ENCODE measurements around the gene SUCLA2. TPM values are rescaled to one million over a fixed set of nuclear protein-coding genes. Genes with fewer than 3 reads are reported as not detected.

SUCLA2 gene
- total RNA-seq, 3 donors from 2014 or later (not counting 1 experiment from before 2014, with no cell fraction given): 28.4 to 34.3 (median 31.0) TPM

DNA sequence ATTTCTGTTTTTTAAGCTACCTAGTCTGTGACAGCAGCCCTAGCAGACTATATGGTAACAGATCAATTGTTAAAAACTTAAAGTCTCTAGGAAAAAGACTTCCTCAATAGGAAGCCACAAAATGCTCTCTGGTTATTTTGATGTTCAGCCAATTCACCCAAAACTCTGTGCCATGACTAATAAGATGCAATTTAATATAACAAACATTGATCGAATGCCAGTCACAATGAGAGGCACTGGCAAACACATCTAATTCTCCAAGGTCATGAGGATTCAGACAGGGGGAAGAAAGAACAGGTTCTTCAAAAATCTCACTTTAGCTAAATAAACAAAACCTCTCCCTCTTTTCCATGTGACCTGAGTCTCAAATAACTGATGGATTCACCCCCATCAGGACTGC lies 107.5 kb downstream of the SUCLA2 start:
- Histone ChIP-seq H3K27ac (ENCODE audit: low read length) (no peak overlapping the region), H3K4me3 (ENCODE audit: low read length) (no peak overlapping the region), H3K36me3 (ENCODE audit: control insufficient read depth, insufficient read depth, low read length) (no peaks in the 10 kb centered on the region), H3K4me1 (ENCODE audit: control insufficient read depth, insufficient read depth, low read length) (no peaks in the 10 kb centered on the region), H3K27me3 (ENCODE audit: control insufficient read depth, insufficient read depth, low read length) (no peaks in the 10 kb centered on the region), H3K9me3 (ENCODE audit: control insufficient read depth, insufficient read depth, low read length) (no peaks in the 10 kb centered on the region)
- Mint-ChIP-seq H3K4me3 (no peak overlapping the region), H3K27me3 (ENCODE audit: low read depth in 2 of 2) (no peaks in the 10 kb centered on the region), H3K9me3 (no peaks in the 10 kb centered on the region), H3K4me1 (peaks cover 0 to 4% of the 10 kb centered on the region in 2 donors), H3K36me3 (no peaks in the 10 kb centered on the region), H3K27ac (no peak overlapping the region)
- DNase-seq (no peak), ATAC-seq (no peak)
- 92% methylated on average over 1 of the region's 1 CpG for WGBS (ENCODE audit: insufficient coverage)
- TF ChIP-seq, protein P1, sequence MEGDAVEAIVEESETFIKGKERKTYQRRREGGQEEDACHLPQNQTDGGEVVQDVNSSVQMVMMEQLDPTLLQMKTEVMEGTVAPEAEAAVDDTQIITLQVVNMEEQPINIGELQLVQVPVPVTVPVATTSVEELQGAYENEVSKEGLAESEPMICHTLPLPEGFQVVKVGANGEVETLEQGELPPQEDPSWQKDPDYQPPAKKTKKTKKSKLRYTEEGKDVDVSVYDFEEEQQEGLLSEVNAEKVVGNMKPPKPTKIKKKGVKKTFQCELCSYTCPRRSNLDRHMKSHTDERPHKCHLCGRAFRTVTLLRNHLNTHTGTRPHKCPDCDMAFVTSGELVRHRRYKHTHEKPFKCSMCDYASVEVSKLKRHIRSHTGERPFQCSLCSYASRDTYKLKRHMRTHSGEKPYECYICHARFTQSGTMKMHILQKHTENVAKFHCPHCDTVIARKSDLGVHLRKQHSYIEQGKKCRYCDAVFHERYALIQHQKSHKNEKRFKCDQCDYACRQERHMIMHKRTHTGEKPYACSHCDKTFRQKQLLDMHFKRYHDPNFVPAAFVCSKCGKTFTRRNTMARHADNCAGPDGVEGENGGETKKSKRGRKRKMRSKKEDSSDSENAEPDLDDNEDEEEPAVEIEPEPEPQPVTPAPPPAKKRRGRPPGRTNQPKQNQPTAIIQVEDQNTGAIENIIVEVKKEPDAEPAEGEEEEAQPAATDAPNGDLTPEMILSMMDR (IDR thresholded peaks at IDR 0.05): no peak
- intact Hi-C loops (cut with micrococcal nuclease): no loop called here

Other genes starting within 250 kb of the SUCLA2 start
- gene NUDT15, start 36.5 kb upstream of the SUCLA2 start, total RNA-seq: 1 to 10 TPM; 6.4 to 7.5 (median 6.5) TPM
- gene MED4, start 93.8 kb upstream of the SUCLA2 start, total RNA-seq: 10 to 100 TPM; 58.2 to 59.3 (median 58.4) TPM
- 100 to 1,000 TPM; 305 to 387 (median 309) TPM for gene ITM2B, start 231.9 kb upstream of the SUCLA2 start, total RNA-seq